ENCODE data around the gene PC. TPM values are rescaled to one million over a fixed set of nuclear protein-coding genes. Genes with fewer than 3 reads are reported as not detected.

The PC gene
- polyA plus RNA-seq = 6.6 and 10.7 TPM in 2 replicates

GRCh38 chr11:66958232-66958955, at the start of gene PC:
Gene PC (minus strand): TSS chr11:66958383. CDS start chr11:66872159, 86,224 bp downstream.

DNA sequence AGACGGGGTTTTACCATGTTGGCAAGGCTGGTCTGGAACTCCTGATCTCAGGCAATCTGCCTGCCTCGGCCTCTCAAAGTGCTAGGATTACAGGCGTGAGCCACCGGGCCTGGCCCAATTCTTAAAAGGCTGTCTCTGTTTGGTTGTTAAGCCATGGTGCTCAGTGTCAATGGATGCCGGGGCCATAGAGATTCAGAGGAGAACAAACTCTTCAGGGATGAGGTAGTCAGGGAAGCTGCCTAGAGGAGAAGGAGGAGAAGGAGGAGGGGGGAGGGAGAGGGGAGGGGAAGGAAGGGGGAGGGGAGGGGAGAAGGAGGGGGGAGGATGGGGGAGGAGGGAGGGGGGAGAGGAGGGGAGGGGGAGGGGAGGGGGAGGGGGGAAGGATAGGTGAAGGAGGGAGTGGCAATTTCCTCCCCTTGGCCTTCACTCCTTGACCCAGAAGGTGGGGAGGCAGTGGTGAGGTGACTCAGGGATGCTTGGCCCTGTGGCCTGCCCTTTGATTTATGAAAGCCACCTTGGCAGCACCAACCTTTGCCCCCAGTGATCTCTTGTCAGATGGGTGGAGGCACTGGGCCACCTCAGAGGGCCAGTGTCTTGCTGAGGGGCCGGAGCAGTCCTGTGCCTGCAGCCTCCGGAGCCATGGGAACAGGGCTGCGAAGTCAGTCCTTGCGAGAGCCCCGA, 16.7 kb upstream of the PC start, which contains the start of gene C11orf86:
Gene C11orf86, plus strand, starts transcription at position 581 of the 681 bp plus-strand sequence. Its CDS starts 59 bp downstream, at position 640.

GRCh38 chr11:66856496-66857233, 101.5 kb downstream of the PC start, which contains the start of gene LRFN4:
Gene LRFN4 (plus strand): TSS chr11:66857064. CDS start chr11:66857745, 681 bp downstream.

GRCh38 chr11:66842896-66843775, 115.0 kb downstream of the PC start, which contains the start of gene RCE1:
Gene RCE1 (plus strand): TSS chr11:66843441. CDS start chr11:66843456, 15 bp downstream.

Other genes with a start within 250 kb of the PC start
- 73.2 and 78.9 TPM in 2 replicates for gene SPTBN2, start 229.2 kb downstream of the PC start, polyA plus RNA-seq
- gene RCE1, start 114.9 kb downstream of the PC start, polyA plus RNA-seq = 3.7 and 8.7 TPM in 2 replicates
- 0.47 and 0.60 TPM in 2 replicates for gene LRFN4, start 101.3 kb downstream of the PC start, polyA plus RNA-seq
- not detected in 2 replicates for gene C11orf86, start 16.9 kb upstream of the PC start, polyA plus RNA-seq
- 3.3 and 3.8 TPM in 2 replicates for gene SYT12, start 64.8 kb upstream of the PC start, polyA plus RNA-seq
- not detected in 2 replicates for gene RHOD, start 98.5 kb upstream of the PC start, polyA plus RNA-seq
- 7.3 and 8.0 TPM in 2 replicates for gene KDM2A, start 160.9 kb upstream of the PC start, polyA plus RNA-seq

All from Purkinje cell (primary cell).